NCI-H1436 treated with DMSO at 0.1 percent for 48 hours (cell line): ENCODE measurements around the gene HDLBP.

Source experiments
- DNase-seq: peaks from one replicate; lab custom pipeline; 2025; lab: John Stamatoyannopoulos, UW

The HDLBP gene

DNA sequence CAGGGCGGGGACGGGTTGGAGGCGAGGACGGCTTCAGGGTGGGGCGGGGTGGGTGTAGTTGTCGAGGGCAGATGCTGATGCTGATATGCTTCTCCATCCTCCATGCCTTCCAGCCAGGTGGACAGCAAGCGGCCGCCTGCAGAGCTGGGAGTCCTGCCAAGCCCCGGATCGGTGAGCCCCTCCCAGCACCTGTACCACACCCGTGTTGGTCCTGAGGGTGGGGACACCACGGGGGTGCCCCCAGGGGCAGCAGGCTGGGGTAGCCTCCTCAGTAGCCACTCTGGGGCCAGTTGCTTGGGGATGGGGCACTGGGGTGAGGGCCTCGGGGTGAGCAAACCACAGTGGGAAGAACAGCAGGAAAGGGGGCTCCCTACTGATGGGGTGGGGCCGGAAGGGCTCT is 124.4 kb downstream of the HDLBP start:
- DNase-seq, result no peak

DNA sequence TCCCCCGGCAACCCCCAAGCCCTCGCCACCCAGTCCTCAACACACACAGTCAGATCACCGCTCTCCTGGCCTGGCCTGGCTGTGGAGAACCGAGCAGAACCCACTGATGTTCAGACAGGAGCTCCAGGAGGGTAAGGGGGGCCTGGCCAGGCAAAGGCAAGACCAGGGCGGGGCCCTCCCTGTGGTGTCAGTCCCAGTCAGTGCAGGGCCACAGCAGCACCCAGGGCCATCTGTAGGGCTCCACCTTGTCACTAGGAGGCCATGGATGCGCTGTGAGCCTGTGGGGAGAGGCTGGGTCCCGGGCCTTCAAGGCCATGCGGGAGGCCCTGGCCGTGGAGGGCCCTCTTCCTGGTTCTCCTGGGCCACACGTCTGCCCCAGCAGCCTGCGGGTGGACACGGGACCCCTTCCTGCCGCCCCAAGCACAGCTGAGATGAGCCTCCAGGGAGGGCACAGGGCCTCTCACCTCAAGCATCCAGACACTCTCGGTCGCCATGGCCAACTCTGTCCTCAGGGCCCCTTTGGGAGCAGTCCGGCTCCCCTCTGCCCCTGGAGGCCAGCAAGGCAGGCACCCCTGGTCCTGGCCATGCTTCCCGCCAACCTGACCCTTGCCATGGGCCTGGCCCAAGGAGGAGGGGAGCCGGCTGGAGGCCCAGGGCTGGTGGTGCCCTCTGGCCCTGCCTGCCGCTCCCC is 125.0 kb downstream of the HDLBP start:
- no peak for DNase-seq

DNA sequence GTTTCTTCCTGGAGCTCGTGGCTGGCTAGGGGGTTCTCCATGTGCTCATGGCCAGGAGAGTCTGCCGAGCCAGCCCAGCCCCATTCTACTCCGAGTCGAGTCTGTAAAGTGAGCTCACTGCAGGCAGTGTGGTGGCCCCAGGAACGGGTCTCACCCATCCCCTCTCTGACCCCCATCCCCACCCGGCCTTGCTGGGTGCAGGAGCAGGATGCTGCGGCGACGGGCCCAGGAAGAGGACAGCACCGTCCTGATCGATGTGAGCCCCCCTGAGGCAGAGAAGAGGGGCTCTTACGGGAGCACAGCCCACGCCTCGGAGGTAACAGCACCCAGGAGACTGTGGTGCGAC is 125.6 kb downstream of the HDLBP start:
- DNase-seq, result no peak

- no peak for DNase-seq
These were observed 126.2 kb downstream of the HDLBP start for GRCh38 chr2:241189093-241189855.

GRCh38 chr2:241188361-241189092 is 126.9 kb downstream of the HDLBP start, which contains the start of gene ANO7:
Gene ANO7 (plus strand): TSS chr2:241188677. CDS start chr2:241190064, 1,387 bp downstream.
- no peak for DNase-seq

DNA sequence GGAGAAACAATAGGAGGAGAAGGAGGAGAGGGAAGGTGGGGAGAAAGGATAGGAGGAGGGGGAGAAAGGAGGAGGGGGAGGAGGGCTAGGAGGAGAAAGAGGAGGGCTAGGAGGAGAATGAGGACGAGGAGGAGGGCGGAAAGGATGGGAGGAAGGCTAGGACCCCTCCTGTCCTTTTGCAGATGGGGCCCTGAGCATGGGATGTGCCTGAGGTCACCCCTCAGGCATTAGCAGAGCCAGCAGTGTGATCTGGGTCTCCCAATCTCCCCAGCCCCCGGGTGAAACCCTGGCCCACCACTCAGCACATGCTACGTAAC is 127.6 kb downstream of the HDLBP start:
- no peak for DNase-seq

DNA sequence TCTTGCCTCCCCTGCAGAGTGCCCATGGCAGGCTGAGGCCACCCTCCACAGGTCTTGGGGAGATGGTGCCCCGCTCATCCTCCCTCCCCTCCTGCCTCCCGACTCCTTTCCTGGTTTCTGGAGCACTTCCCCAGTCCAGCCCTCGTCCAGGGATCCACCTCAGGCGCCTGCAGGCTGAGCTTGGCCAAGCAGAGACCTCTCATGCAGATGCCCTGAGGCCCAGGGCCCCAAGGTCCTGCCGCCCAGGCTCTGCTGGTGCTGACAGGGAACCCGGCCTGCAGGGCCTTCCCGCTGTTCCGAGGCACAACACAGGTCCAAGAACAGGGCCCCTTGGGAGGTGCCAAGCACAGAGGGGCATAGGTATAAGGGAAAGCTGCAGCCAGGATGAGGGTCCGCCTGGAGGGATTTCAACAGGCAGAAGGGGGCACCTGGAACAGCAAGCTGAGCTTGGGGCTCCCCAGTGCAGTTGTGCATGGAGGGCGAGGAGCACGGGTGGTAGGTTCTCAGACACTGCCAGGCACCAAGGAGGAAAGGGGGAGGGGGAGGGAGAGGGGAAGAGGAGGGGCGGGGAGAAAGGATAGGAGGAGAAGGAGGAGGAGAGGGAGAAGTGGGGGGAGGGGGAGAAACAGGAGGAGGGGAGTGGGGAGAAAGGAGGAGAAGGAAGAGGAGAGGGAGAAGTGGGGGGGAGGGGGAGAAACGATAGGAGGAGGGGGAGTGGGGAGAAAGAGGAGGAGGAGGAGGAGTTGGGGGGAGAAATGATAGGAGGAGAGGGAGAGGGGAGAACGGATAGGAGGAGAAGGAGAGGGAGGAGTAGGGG is 128.2 kb downstream of the HDLBP start:
- DNase-seq, result no peak

- no peak for DNase-seq
These were observed 129.5 kb downstream of the HDLBP start for GRCh38 chr2:241185961-241186360.

- no peak for DNase-seq
These were observed 130.6 kb downstream of the HDLBP start for GRCh38 chr2:241184901-241185300.

- DNase-seq, result no peak
These were observed 132.3 kb downstream of the HDLBP start for GRCh38 chr2:241183221-241183620.

GRCh38 chr2:241182531-241183133 is 132.8 kb downstream of the HDLBP start:
- no peak for DNase-seq

DNA sequence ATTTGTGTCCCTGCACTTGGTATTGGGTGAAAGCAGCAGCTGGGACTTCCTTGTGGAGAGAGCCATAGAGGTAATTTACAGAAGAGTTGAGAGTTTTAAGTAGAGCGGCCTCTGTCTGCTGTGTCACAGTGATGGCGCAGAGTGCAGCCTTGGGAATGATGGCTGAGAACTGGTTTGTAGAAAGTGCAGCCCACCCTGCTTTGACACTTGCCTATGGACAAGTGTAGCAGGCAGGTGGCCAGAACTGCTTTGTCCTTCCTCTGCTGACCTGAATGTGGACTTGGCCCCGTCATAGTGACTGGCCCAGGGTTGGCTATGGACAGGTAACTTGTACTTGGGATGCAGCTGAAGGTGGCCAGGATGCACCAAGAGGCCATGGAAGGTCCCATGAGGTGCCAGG is 133.3 kb downstream of the HDLBP start:
- DNase-seq, result no peak

DNA sequence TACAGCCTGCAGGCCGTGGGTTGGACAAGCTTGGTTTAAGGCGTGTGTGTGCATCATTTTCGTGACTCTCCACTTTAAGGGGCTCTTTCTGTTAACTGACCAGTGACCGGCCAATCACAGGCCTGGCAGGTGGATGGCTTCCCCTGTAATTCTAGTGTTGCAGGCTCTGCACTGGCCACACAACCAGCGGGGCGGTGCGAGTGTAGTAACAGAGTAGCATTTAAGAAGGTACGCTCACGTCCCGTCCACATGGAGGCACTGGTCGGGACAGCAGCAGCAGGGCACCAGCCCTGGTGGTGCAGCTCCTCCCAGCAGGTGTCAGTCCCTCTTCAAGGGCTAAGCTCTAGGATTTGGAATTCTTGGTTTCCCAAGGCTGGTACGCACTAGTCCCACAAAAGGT is 135.0 kb downstream of the HDLBP start:
- no peak for DNase-seq

GRCh38 chr2:241179899-241180298 is 135.6 kb downstream of the HDLBP start:
- DNase-seq, result no peak

GRCh38 chr2:241178961-241179360 is 136.5 kb downstream of the HDLBP start:
- DNase-seq, result no peak

GRCh38 chr2:241177526-241178334 is 137.7 kb downstream of the HDLBP start:
- DNase-seq, result no peak
